Fibroblast of lung (primary cell): ENCODE results near the gene RUNX2.

Experiments used
- CTCF ChIP-seq, 2 donors: IDR thresholded peaks in 1 of 2; conservative IDR thresholded peaks in 1 of 2; 1 replicate in 1 of 2; 2 replicates in 1 of 2; pipeline ENCODE4 v1.5.1; 2011 to 2012; ENCODE audit warnings: low read length in 2 of 2, control low read depth in 1 of 2, inconsistent platforms in 1 of 2, low read depth in 1 of 2, mild to moderate bottlenecking in 1 of 2
- EZH2 ChIP-seq: IDR thresholded peaks from 2 replicates; pipeline ENCODE4 v1.5.1; 2012; ENCODE audit warnings: low read length, control low read depth, mild to moderate bottlenecking; ENCODE audit errors: missing control alignments

- TF ChIP-seq CTCF (conservative IDR thresholded peaks at IDR 0.05 in 1 of 2, IDR thresholded peaks at IDR 0.05 in 1 of 2; ENCODE audit: low read depth in 1 of 2, low read length in 2 of 2): no peak
- TF ChIP-seq EZH2: no peak
Observed at GRCh38 chr6:45569210-45569945, 241.2 kb downstream of the RUNX2 start.
